ENCODE results near the gene CPA4.

GRCh38 chr7:130299866-130300265 lies 6.9 kb downstream of the CPA4 start:
- TF ChIP-seq CTCF (conservative IDR thresholded peaks at IDR 0.05; ENCODE audit: low read depth in 2 of 2) (no peak), ZNF114 (CRISPR knock-in tag; IDR thresholded peaks at IDR 0.05) (no peak), POLR2AphosphoS5 (IDR thresholded peaks at IDR 0.05; ENCODE audit: low read depth) (no peak), JUNB (IDR thresholded peaks at IDR 0.05; ENCODE audit: unreplicated experiment) (no peak)

Data from GM23338 (cell line).